ENCODE data around the gene GRIN1.

GRIN1 gene

DNA sequence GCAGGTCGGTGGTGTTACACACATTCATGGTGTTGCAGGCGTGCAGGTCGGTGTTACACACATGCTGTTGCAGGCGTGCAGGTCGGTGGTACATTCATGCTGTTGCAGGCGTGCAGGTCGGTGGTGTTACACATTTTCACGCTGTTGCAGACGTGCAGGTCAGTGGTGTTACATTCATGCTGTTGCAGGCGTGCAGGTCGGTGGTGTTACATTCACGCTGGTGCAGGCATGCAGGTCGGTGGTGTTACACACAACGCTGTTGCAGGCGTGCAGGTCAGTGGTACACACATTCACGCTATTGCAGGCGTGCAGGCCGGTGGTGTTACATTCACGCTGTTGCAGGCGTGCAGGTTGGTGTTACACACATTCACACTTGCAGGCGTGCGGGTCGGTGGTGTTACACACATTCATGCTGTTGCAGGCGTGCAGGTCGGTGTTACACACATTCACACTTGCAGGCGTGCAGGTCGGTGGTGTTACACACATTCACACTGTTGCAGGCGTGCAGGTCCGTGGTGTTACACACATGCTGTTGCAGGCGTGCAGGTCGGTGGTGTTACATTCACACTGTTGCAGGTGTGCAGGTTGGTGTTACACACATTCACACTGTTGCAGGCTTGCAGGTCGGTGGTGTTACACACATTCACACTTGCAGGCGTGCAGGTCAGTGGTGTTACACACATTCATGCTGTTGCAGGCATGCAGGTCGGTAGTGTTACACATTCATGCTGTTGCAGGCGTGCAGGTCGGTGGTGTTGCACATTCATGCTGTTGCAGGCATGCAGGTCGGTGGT lies 35.6 kb upstream of the GRIN1 start:
- TF ChIP-seq, protein P1, sequence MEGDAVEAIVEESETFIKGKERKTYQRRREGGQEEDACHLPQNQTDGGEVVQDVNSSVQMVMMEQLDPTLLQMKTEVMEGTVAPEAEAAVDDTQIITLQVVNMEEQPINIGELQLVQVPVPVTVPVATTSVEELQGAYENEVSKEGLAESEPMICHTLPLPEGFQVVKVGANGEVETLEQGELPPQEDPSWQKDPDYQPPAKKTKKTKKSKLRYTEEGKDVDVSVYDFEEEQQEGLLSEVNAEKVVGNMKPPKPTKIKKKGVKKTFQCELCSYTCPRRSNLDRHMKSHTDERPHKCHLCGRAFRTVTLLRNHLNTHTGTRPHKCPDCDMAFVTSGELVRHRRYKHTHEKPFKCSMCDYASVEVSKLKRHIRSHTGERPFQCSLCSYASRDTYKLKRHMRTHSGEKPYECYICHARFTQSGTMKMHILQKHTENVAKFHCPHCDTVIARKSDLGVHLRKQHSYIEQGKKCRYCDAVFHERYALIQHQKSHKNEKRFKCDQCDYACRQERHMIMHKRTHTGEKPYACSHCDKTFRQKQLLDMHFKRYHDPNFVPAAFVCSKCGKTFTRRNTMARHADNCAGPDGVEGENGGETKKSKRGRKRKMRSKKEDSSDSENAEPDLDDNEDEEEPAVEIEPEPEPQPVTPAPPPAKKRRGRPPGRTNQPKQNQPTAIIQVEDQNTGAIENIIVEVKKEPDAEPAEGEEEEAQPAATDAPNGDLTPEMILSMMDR (conservative IDR thresholded peaks at IDR 0.05; ENCODE audit: low read length) = no peak
- DNase-seq (ENCODE audit: low read depth) = no peak
- no peak overlapping the region for H3K4me3 ChIP-seq (ENCODE audit: low read length)

- no peak overlapping the region for H3K4me3 ChIP-seq (ENCODE audit: low read length)
- TF ChIP-seq, protein P1 (conservative IDR thresholded peaks at IDR 0.05; ENCODE audit: low read length) = no peak
- no peak for DNase-seq (ENCODE audit: low read depth)
Measured at GRCh38 chr9:137105814-137106661, 32.9 kb upstream of the GRIN1 start.

DNA sequence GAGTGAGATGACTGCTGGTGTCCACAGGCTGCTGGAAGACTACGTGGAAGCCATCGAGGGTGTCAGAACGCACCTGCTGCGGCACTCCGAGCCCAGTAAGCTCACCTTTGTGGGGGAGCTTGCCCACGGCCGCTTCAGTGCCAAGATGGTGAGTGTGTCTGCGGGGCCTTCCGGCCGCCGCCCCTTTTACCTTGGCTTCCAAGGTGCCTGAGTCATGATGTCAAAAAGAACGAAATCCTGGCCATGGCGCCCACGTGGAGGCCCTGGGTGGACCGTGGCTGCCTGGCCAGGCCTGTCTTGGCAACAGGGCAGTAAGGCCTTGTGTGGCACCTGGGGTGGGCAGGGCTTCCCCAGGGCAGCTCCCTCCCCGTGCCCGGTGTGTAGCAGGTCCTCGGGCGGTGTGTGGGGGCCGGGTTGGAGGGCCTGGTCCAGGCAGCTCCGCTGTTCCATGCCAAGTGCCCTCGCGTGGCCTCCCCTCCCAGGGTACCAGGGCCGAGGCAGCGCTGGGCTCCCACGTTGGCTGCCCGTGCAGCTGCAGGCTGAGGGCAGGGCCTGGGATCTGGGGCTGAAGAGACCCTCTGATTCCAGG lies 32.2 kb upstream of the GRIN1 start:
- no peak overlapping the region for H3K4me3 ChIP-seq (ENCODE audit: low read length)
- DNase-seq (ENCODE audit: low read depth) = no peak
- TF ChIP-seq, protein P1 (conservative IDR thresholded peaks at IDR 0.05; ENCODE audit: low read length) = no peak

DNA sequence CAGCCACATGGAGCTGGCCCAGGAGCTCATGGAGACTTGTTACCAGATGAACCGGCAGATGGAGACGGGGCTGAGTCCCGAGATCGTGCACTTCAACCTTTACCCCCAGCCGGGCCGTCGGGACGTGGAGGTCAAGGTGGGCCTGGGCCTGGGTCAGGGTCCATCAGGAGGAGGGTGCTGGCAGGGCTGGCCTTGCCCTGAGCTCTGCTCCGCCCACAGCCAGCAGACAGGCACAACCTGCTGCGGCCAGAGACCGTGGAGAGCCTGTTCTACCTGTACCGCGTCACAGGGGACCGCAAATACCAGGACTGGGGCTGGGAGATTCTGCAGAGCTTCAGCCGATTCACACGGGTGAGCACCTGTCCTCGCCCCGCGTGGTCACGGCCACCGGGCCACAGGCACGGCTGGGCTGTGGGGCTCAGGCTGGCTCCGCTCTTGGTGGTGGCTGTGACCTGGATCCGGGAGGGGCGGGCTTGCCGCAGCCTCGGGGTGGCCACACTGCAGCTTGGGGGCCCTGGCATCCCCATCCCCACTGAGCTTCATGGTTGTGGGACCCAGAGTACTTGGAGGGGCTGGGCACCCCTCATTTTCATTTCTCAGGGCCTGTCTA lies 31.5 kb upstream of the GRIN1 start:
- TF ChIP-seq, protein P1 (conservative IDR thresholded peaks at IDR 0.05; ENCODE audit: low read length) = no peak
- no peak overlapping the region for H3K4me3 ChIP-seq (ENCODE audit: low read length)
- no peak for DNase-seq (ENCODE audit: low read depth)

GRCh38 chr9:137107982-137108381 lies 31.0 kb upstream of the GRIN1 start:
- TF ChIP-seq, protein P1 (conservative IDR thresholded peaks at IDR 0.05; ENCODE audit: low read length) = no peak
- DNase-seq (ENCODE audit: low read depth) = no peak

GRCh38 chr9:137108608-137109249 lies 30.2 kb upstream of the GRIN1 start:
- TF ChIP-seq, protein P1 (conservative IDR thresholded peaks at IDR 0.05; ENCODE audit: low read length) = no peak
- DNase-seq (ENCODE audit: low read depth) = no peak
- no peak overlapping the region for H3K4me3 ChIP-seq (ENCODE audit: low read length)

More at GRCh38 chr9:137107982-137108381, 31.0 kb upstream of the GRIN1 start:
- no peak overlapping the region for H3K4me3 ChIP-seq (ENCODE audit: low read length)

All from AG10803 (cell line).